ENCODE measurements around the gene SPIN2B.

GRCh38 chrX:57134702-57135101 lies 13.4 kb upstream of the SPIN2B start:
- TF ChIP-seq CTCF (IDR thresholded peaks at IDR 0.05) (no peak), EZH2 (IDR thresholded peaks at IDR 0.05) (no peak), EZH2phosphoT487 (IDR thresholded peaks at IDR 0.05) (no peak)
